ENCODE results near the gene CLCF1. TPM values are rescaled to one million over a fixed set of nuclear protein-coding genes. Genes with fewer than 3 reads are reported as not detected.

CLCF1 gene
- polyA plus RNA-seq, 1 donor (not counting 4 experiments of a cell fraction or from before 2014, with no cell fraction given): 2.7 TPM

- H3K27me3 ChIP-seq (ENCODE audit: control insufficient read depth, extremely low read depth, insufficient read depth, low read length): no peaks in the 10 kb centered on the region
- no peaks in the 10 kb centered on the region for H3K79me2 ChIP-seq (ENCODE audit: control insufficient read depth, insufficient read depth, low read length)
- dilution Hi-C loops (cut with MboI; ENCODE audit: extremely low pct_ligation_motif_present, low sequenced_read_pairs): no loop called here
- no peaks in the 10 kb centered on the region for H3K9me3 ChIP-seq (ENCODE audit: control insufficient read depth, low read depth, low read length)
- FAIRE-seq: no peak
- no peak overlapping the region for H3K27ac ChIP-seq (ENCODE audit: control insufficient read depth, insufficient read depth, low read length)
- H3K4me2 ChIP-seq (ENCODE audit: control insufficient read depth, extremely low read depth, insufficient read depth, low read depth, low read length): no peak overlapping the region
- no peak overlapping the region for H3K4me3 ChIP-seq (ENCODE audit: control insufficient read depth in 2 of 3, extremely low read depth in 1 of 3, insufficient read depth in 2 of 3, low read depth in 1 of 3, low read length in 3 of 3)
- no peaks in the 10 kb centered on the region for H3K36me3 ChIP-seq (ENCODE audit: control insufficient read depth in 2 of 2, extremely low read depth in 1 of 2, insufficient read depth in 2 of 2, low read length in 2 of 2)
- no peak for DNase-seq (ENCODE audit: low read depth, low spot score)
- peaks cover 45% of the 10 kb centered on the region for H3K4me1 ChIP-seq (ENCODE audit: control insufficient read depth, extremely low read depth, insufficient read depth, low read length)
- H4K20me1 ChIP-seq (ENCODE audit: control insufficient read depth, extremely low read depth, insufficient read depth, low read length): no peaks in the 10 kb centered on the region
- TF ChIP-seq EZH2 (IDR thresholded peaks at IDR 0.05; ENCODE audit: low read length): no peak
- TF ChIP-seq CTCF (optimal IDR thresholded peaks at IDR 0.05 in 1 of 3, IDR thresholded peaks at IDR 0.05 in 1 of 3, conservative IDR thresholded peaks at IDR 0.05 in 1 of 3; ENCODE audit: extremely low read depth in 1 of 3, insufficient read depth in 2 of 3, low read length in 3 of 3): no peak
- H2AFZ ChIP-seq (ENCODE audit: control insufficient read depth, low read length): no peak overlapping the region
- no peaks in the 10 kb centered on the region for H3K9me1 ChIP-seq (ENCODE audit: control insufficient read depth, extremely low read depth, insufficient read depth, low read length)
- H3K9ac ChIP-seq (ENCODE audit: control insufficient read depth, extremely low read depth, insufficient read depth, low read length): no peak overlapping the region
Observed at GRCh38 chr11:67378544-67378943, 5.1 kb upstream of the CLCF1 start.

- H3K4me2 ChIP-seq (ENCODE audit: control insufficient read depth, extremely low read depth, insufficient read depth, low read depth, low read length): no peak overlapping the region
- dilution Hi-C loops (cut with MboI; ENCODE audit: extremely low pct_ligation_motif_present, low sequenced_read_pairs): no loop called here
- no peaks in the 10 kb centered on the region for H3K9me1 ChIP-seq (ENCODE audit: control insufficient read depth, extremely low read depth, insufficient read depth, low read length)
- no peaks in the 10 kb centered on the region for H4K20me1 ChIP-seq (ENCODE audit: control insufficient read depth, extremely low read depth, insufficient read depth, low read length)
- no peak overlapping the region for H3K27ac ChIP-seq (ENCODE audit: control insufficient read depth, insufficient read depth, low read length)
- H3K9ac ChIP-seq (ENCODE audit: control insufficient read depth, extremely low read depth, insufficient read depth, low read length): no peak overlapping the region
- no peak for FAIRE-seq
- TF ChIP-seq CTCF (optimal IDR thresholded peaks at IDR 0.05 in 1 of 3, IDR thresholded peaks at IDR 0.05 in 1 of 3, conservative IDR thresholded peaks at IDR 0.05 in 1 of 3; ENCODE audit: extremely low read depth in 1 of 3, insufficient read depth in 2 of 3, low read length in 3 of 3): no peak
- no peak for TF ChIP-seq EZH2 (IDR thresholded peaks at IDR 0.05; ENCODE audit: low read length)
- no peaks in the 10 kb centered on the region for H3K36me3 ChIP-seq (ENCODE audit: control insufficient read depth in 2 of 2, extremely low read depth in 1 of 2, insufficient read depth in 2 of 2, low read length in 2 of 2)
- peaks cover 42% of the 10 kb centered on the region for H3K4me1 ChIP-seq (ENCODE audit: control insufficient read depth, extremely low read depth, insufficient read depth, low read length)
- H3K27me3 ChIP-seq (ENCODE audit: control insufficient read depth, extremely low read depth, insufficient read depth, low read length): no peaks in the 10 kb centered on the region
- no peak overlapping the region for H3K4me3 ChIP-seq (ENCODE audit: control insufficient read depth in 2 of 3, extremely low read depth in 1 of 3, insufficient read depth in 2 of 3, low read depth in 1 of 3, low read length in 3 of 3)
- no peak overlapping the region for H2AFZ ChIP-seq (ENCODE audit: control insufficient read depth, low read length)
- no peaks in the 10 kb centered on the region for H3K79me2 ChIP-seq (ENCODE audit: control insufficient read depth, insufficient read depth, low read length)
- DNase-seq (ENCODE audit: low read depth, low spot score): no peak
- H3K9me3 ChIP-seq (ENCODE audit: control insufficient read depth, low read depth, low read length): no peaks in the 10 kb centered on the region
Observed at GRCh38 chr11:67376873-67377808, 3.7 kb upstream of the CLCF1 start.

Measured in keratinocyte (primary cell).